ENCODE results near the gene CRLF3.
"Not testable (repeated sequence)": the region's sequence is repeated elsewhere in the genome, so short reads cannot be mapped to it uniquely, and the experiment has no call there.

Gene CRLF3, protein sequence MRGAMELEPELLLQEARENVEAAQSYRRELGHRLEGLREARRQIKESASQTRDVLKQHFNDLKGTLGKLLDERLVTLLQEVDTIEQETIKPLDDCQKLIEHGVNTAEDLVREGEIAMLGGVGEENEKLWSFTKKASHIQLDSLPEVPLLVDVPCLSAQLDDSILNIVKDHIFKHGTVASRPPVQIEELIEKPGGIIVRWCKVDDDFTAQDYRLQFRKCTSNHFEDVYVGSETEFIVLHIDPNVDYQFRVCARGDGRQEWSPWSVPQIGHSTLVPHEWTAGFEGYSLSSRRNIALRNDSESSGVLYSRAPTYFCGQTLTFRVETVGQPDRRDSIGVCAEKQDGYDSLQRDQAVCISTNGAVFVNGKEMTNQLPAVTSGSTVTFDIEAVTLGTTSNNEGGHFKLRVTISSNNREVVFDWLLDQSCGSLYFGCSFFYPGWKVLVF

DNA sequence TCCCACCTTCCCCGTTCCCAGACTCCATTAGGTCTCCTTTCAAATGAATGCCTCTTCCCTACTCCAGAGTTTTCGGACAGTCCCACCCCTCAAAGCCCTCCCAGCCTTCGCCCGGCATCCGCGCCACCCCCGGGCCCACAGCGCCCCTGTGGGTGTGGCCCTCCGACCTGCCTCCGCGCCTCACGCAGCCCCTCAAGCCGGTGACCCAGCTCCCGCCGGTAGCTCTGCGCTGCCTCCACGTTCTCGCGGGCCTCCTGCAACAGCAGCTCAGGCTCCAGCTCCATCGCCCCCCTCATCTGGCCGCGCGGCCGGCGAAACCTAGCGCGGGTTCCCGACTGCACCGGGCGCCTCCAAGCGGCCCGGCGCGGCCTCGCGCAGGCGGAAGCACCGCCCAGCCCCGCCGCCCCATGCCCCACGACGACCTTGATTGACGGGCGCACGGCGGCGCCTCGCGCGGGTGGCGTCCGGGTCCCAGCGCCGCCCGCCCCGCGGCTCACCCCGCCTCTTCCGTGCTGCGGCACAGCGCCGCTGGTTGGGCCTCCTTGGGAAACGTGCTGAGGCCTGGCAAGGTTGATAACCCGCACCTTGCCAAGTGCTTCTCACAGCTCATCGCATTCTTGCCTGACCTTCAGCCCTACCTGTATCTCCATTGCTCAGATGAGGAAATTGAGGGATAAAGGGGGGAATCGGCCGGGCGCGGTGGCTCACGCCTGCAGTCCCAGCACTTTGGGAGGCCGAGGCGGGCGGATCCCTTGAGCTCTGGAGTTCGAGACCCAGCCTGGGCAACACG is at the start of gene CRLF3:
Gene CRLF3, minus strand, starts transcription at position 337 of the 790 bp plus-strand sequence. Its CDS starts 41 bp downstream, at position 296.
- peak; percentile 86 for DNase-seq

- no peak for DNase-seq
These were observed 44.5 kb upstream of the CRLF3 start for GRCh38 chr17:30869005-30869404.

GRCh38 chr17:30864636-30865035 is 40.1 kb upstream of the CRLF3 start:
- no peak for DNase-seq

- DNase-seq, result no peak
These were observed 34.2 kb upstream of the CRLF3 start for GRCh38 chr17:30858556-30859250.

GRCh38 chr17:30854146-30854545 is 29.7 kb upstream of the CRLF3 start:
- no peak for DNase-seq

GRCh38 chr17:30848021-30848420 is 23.5 kb upstream of the CRLF3 start:
- DNase-seq, result no peak

- DNase-seq, result no peak
These were observed 16.3 kb upstream of the CRLF3 start for GRCh38 chr17:30840771-30841170.

- DNase-seq, result no peak
These were observed 13.8 kb upstream of the CRLF3 start for GRCh38 chr17:30838202-30838807.

- DNase-seq, result no peak
These were observed 8.1 kb upstream of the CRLF3 start for GRCh38 chr17:30832438-30833124.

DNA sequence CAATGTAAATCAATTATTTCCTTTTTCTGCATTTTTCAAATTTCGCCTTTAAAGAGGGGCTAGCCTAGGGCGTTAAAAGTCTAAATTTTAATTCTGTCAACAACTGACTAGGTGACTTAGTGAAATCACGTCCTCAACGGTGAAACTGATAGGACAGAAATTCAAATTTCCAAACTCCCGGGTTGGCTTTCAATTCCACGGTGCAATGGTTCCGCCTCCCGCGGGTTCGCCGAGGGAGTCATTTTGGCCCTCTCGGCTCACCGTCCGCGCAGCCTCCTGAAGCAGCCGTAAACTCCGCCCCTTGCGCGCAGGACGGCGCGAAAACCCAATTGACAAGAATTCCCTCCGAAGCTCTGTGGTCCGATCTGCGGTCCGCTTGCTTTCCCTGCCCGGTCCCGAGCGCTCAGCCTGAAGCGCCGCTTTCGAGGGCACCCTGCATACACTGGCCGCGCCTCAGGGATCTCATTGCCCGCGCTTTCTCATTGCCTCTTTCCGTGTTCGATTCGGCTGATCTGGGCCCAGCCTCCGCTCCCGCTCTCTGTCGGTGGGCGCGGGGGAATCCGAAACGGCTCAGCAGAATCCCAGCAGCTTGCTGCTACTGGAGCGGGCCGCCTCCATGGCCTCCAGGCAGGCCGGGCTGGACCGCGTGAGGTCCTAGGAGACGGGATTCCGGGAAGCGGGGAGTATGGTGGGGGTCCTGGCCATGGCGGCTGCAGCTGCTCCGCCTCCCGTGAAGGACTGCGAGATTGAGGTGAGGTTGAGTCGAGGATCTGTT is 7.4 kb upstream of the CRLF3 start, which contains the start of gene ATAD5:
Gene ATAD5, plus strand, starts transcription at position 304 of the 775 bp plus-strand sequence. Its CDS starts 382 bp downstream, at position 686.
- peak; percentile 85 for DNase-seq

GRCh38 chr17:30831257-30831656 is 6.8 kb upstream of the CRLF3 start:
- DNase-seq, result no peak

- DNase-seq, result no peak
These were observed 4.5 kb upstream of the CRLF3 start for GRCh38 chr17:30829022-30829421.

GRCh38 chr17:30827082-30827481 is 2.6 kb upstream of the CRLF3 start:
- DNase-seq, result no peak

GRCh38 chr17:30824002-30824355 is 513 bp downstream of the CRLF3 start:
- DNase-seq, result no peak

- DNase-seq, result no peak
These were observed 1.1 kb downstream of the CRLF3 start for GRCh38 chr17:30823421-30823820.

DNA sequence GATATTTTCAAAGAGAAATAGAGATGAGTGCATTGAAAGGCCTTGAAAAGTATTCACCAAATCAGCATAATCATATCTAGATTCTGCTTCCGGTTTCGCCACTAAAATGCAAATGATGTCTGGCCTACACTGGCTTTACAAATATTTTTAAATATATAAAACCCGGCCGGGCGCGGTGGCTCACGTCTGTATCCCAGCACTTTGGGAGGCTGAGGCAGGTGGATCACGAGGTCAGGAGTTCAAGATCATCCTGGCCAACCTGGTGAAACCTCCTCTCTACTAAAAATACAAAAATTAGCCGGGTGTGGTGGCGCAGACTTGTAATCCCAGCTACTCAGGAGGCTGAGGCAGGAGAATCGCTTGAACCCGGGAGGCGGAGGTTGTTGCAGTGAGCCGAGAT is 1.6 kb downstream of the CRLF3 start:
- DNase-seq, result not testable (repeated sequence)

DNA sequence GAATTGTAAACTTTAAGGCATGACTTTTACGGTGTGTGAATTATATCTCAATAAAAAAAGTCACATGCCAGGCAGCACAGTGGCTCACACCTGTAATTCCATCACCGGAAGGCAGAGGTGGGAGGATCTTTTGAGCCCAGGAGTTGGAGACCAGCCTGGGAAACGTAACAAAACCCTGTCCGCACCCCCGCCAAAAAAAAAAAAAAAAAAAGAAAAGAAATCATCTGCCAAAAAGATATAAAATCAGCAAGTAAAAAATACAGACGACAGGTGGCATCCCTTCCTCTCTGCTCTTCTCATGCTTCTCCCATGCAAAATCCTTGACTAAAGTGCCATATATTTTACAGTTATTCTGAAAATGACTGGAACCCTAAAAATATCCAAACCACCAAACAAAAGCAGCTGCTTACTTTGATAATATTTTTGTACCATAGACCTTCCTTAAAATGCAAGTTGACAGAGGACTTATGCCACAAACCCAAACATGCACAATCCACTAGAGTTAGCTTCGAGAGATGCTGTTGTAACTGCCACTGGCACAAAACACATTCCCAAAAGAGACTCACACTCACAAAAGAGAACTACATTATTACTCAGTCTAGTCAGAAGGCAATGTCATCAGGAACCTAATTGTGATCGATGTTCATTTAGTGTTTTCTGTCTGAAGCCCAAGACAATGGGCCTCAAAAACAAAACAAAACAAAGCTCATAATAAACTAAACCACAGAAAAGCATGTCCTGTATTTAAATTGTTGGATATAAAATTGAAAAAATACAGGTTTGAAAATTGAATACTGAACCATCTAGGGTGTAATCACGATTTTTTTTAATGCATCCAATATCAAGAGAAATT is 2.4 kb downstream of the CRLF3 start:
- no peak for DNase-seq

- DNase-seq, result no peak
These were observed 4.4 kb downstream of the CRLF3 start for GRCh38 chr17:30819971-30820705.

DNA sequence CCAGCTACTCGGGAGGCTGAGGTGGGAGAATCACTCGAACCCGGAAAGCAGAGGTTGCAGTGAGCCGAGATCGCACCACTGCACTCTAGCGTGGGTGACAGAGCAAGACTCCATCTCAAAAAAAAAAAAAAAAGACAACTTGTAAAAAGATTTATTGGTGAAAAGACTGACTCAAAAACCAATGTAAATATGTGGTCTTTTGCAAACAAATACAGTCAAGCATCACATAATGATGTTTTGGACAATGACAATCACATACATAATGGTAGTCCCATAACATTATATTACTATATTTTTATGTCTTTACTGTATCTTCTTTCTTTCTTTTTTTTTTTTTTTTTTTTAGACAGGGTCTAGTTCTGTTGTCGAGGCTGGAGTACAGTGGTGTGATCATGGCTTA is 8.3 kb downstream of the CRLF3 start:
- no peak for DNase-seq

- DNase-seq, result not testable (repeated sequence)
These were observed 9.6 kb downstream of the CRLF3 start for GRCh38 chr17:30814860-30815259.
